H1 (cell line): Measurements from ENCODE around the gene TTC21A. TPM values are rescaled to one million over a fixed set of nuclear protein-coding genes. Genes with fewer than 3 reads are reported as not detected.
A peak's percentile ranks its signal among the peaks of the same experiment; 100 is the strongest.

Experiments used
- CTCF ChIA-PET: fragments of 300-600 bp; sonication (Branson Sonifier 250); formaldehyde crosslinking; loops from one replicate; lab custom pipeline; 2021; ENCODE audit not compliant: partially characterized antibody; lab: Charles Lee
- POLR2A ChIA-PET: fragments of 300-600 bp; sonication (Branson Sonifier 250); formaldehyde crosslinking; loops from one replicate; lab custom pipeline; 2021; ENCODE audit warnings: inconsistent platforms; ENCODE audit not compliant: partially characterized antibody; lab: Charles Lee
- DNase-seq, 2 experiments: peaks; one replicate each; pipeline versions ENCODE4 v3.0.0 to v3.0.0-alpha.2; 2010 to 2022; ENCODE audit warnings: low spot score in 2 of 2, low read depth in 1 of 2, mixed read lengths in 1 of 2
- FAIRE-seq: peaks from 2 replicates; lab custom pipeline; 2011; peaks lifted over from hg19 to GRCh38; lab: Jason Lieb, UNC
- H2AFZ ChIP-seq: 2 replicates; pipeline ENCODE4 v1.8.1; 2012; ENCODE audit warnings: low read length, inconsistent platforms
- H2AK5ac ChIP-seq: 2 replicates; pipeline ENCODE4 v1.6.1; 2013; ENCODE audit warnings: low read depth, low read length
- H2BK120ac ChIP-seq: replicated peaks from 2 replicates; pipeline ENCODE3; 2013; ENCODE audit warnings: low read depth, low read length, inconsistent platforms
- H2BK12ac ChIP-seq: 2 replicates; pipeline ENCODE4 v1.6.1; 2013; ENCODE audit warnings: low read depth, low read length
- H2BK15ac ChIP-seq: 2 replicates; pipeline ENCODE4 v1.6.1; 2013; ENCODE audit warnings: low read length
- H2BK20ac ChIP-seq: 2 replicates; pipeline ENCODE4 v1.6.1; 2013; ENCODE audit warnings: low read length
- H2BK5ac ChIP-seq: 2 replicates; pipeline ENCODE4 v1.6.1; 2013; ENCODE audit warnings: low read depth, low read length
- H3K14ac ChIP-seq: 2 replicates; pipeline ENCODE4 v1.6.1; 2013; ENCODE audit warnings: inconsistent platforms; ENCODE audit not compliant: insufficient read length
- H3K18ac ChIP-seq: 2 replicates; pipeline ENCODE4 v1.6.1; 2013; ENCODE audit warnings: low read length; ENCODE audit errors: extremely low read depth
- H3K23ac ChIP-seq: 2 replicates; pipeline ENCODE4 v1.6.1; 2013; ENCODE audit warnings: inconsistent platforms; ENCODE audit not compliant: insufficient read length
- H3K23me2 ChIP-seq: 2 replicates; pipeline ENCODE4 v1.6.1; 2013; ENCODE audit warnings: low read depth, low read length
- H3K27ac ChIP-seq: 2 replicates; pipeline ENCODE4 v1.6.1; 2011; ENCODE audit warnings: low read depth, low read length, inconsistent platforms
- H3K27me3 ChIP-seq, 4 experiments: replicated peaks in 1 of 4; 1 replicate in 1 of 4; 2 replicates in 3 of 4; pipeline versions ENCODE4 v1.6.1 to v1.8.1; 2011 to 2013; ENCODE audit warnings: low read length in 3 of 4, mild to moderate bottlenecking in 3 of 4, inconsistent platforms in 2 of 4, mixed read lengths in 2 of 4, moderate library complexity in 1 of 4; ENCODE audit not compliant: control insufficient read depth in 3 of 4, insufficient read depth in 3 of 4; ENCODE audit errors: extremely low read depth in 1 of 4
- H3K36me3 ChIP-seq, 4 experiments: 2 replicates each; pipeline versions ENCODE4 v1.6.1 to v1.8.1; 2011 to 2013; ENCODE audit warnings: mild to moderate bottlenecking in 4 of 4, low read length in 3 of 4, moderate library complexity in 2 of 4, control low read depth in 1 of 4, inconsistent platforms in 1 of 4; ENCODE audit not compliant: insufficient read depth in 4 of 4, control insufficient read depth in 2 of 4
- H3K4ac ChIP-seq: replicated peaks from 2 replicates; pipeline ENCODE3; 2013; ENCODE audit warnings: low read length, low read depth, mixed read lengths, inconsistent platforms; ENCODE audit not compliant: insufficient read length
- H3K4me1 ChIP-seq, 4 experiments: replicated peaks in 1 of 4; 1 replicate in 1 of 4; 2 replicates in 3 of 4; pipeline versions ENCODE4 v1.6.1 to v1.8.1; 2011 to 2013; ENCODE audit warnings: low read length in 3 of 4, inconsistent platforms in 2 of 4, mixed read lengths in 1 of 4; ENCODE audit not compliant: insufficient read depth in 4 of 4, control insufficient read depth in 3 of 4
- H3K4me2 ChIP-seq, 2 experiments: 2 replicates each; pipeline versions ENCODE4 v1.6.1 to v1.8.1; 2011 to 2013; ENCODE audit warnings: low read depth in 2 of 2, low read length in 2 of 2, control low read depth in 1 of 2, inconsistent platforms in 1 of 2, mild to moderate bottlenecking in 1 of 2; ENCODE audit not compliant: insufficient read depth in 1 of 2
- H3K4me3 ChIP-seq, 4 experiments: fragments of 200-600, 300-600 bp in 1 of 4; sonication (generic), shearing (Covaris generic), sonication (Bioruptor Twin) in 1 of 4; 2 replicates each; pipeline versions ENCODE4 v1.5.1 to v1.8.1; 2011 to 2016; ENCODE audit warnings: low read length in 4 of 4, low read depth in 3 of 4, control low read depth in 2 of 4, inconsistent platforms in 2 of 4, mild to moderate bottlenecking in 2 of 4, mixed read lengths in 1 of 4, moderate library complexity in 1 of 4; ENCODE audit not compliant: insufficient read depth in 2 of 4; ENCODE audit errors: extremely low read depth in 1 of 4
- H3K56ac ChIP-seq: replicated peaks from 2 replicates; pipeline ENCODE3; 2013; ENCODE audit warnings: low read depth, mild to moderate bottlenecking, mixed read lengths, low read length, inconsistent platforms; ENCODE audit not compliant: insufficient read length
- H3K79me1 ChIP-seq: 2 replicates; pipeline ENCODE4 v1.6.1; 2013; ENCODE audit warnings: low read depth, low read length, control low read depth
- H3K79me2 ChIP-seq, 2 experiments: 2 replicates each; pipeline versions ENCODE4 v1.6.1 to v1.8.1; 2012 to 2013; ENCODE audit warnings: low read length in 2 of 2, mild to moderate bottlenecking in 2 of 2, inconsistent platforms in 1 of 2; ENCODE audit not compliant: insufficient read depth in 2 of 2, control insufficient read depth in 1 of 2
- H3K9ac ChIP-seq, 4 experiments: replicated peaks in 1 of 4; 1 replicate in 1 of 4; 2 replicates in 3 of 4; pipeline versions ENCODE4 v1.6.1 to v1.8.1; 2011 to 2013; ENCODE audit warnings: low read depth in 3 of 4, low read length in 3 of 4, control low read depth in 2 of 4, mild to moderate bottlenecking in 2 of 4, moderate library complexity in 2 of 4, inconsistent platforms in 1 of 4; ENCODE audit errors: extremely low read depth in 1 of 4
- H3K9me3 ChIP-seq, 2 experiments: 2 replicates each; pipeline versions ENCODE4 v1.6.1 to v1.8.1; 2012 to 2013; ENCODE audit warnings: mild to moderate bottlenecking in 2 of 2, moderate library complexity in 2 of 2, control low read depth in 1 of 2, inconsistent platforms in 1 of 2, low read depth in 1 of 2, low read length in 1 of 2, mixed read lengths in 1 of 2; ENCODE audit not compliant: insufficient read depth in 2 of 2
- H4K20me1 ChIP-seq, 2 experiments: replicated peaks in 1 of 2; 2 replicates each; pipeline versions ENCODE3 to v1.8.1; 2011 to 2013; ENCODE audit warnings: inconsistent platforms in 2 of 2, low read length in 2 of 2, mild to moderate bottlenecking in 1 of 2; ENCODE audit not compliant: insufficient read depth in 2 of 2, control insufficient read depth in 1 of 2
- H4K5ac ChIP-seq: 2 replicates; pipeline ENCODE4 v1.6.1; 2013; ENCODE audit warnings: low read length, low read depth, mixed read lengths, inconsistent platforms; ENCODE audit not compliant: insufficient read length
- H4K8ac ChIP-seq: 2 replicates; pipeline ENCODE4 v1.8.0; 2013; ENCODE audit warnings: mild to moderate bottlenecking, moderate library complexity, low read length, inconsistent platforms; ENCODE audit not compliant: insufficient read depth; ENCODE audit errors: extremely low read depth
- H4K91ac ChIP-seq: replicated peaks from 2 replicates; pipeline ENCODE3; 2013; ENCODE audit warnings: low read length, mixed read lengths, inconsistent platforms; ENCODE audit not compliant: insufficient read length
- BCL11A ChIP-seq, 2 experiments: IDR thresholded peaks; one replicate each; pipeline ENCODE4 v1.6.1; 2011; ENCODE audit warnings: low read depth in 2 of 2, low read length in 2 of 2, mild to moderate bottlenecking in 2 of 2
- CEBPB ChIP-seq: IDR thresholded peaks from 2 replicates; pipeline ENCODE4 v1.6.1; 2012; ENCODE audit warnings: low read depth, low read length
- GABPA ChIP-seq: IDR thresholded peaks from 2 replicates; pipeline ENCODE4 v1.6.1; 2011; ENCODE audit warnings: mild to moderate bottlenecking, low read length, moderate library complexity, borderline replicate concordance; ENCODE audit not compliant: insufficient read depth
- HDAC2 ChIP-seq, 2 experiments: fragments of 300-600 bp in 1 of 2; sonication (generic) in 1 of 2; IDR thresholded peaks; 2 replicates each; pipeline ENCODE4 v1.6.1; 2011 to 2012; ENCODE audit warnings: low read depth in 2 of 2, low read length in 2 of 2, mild to moderate bottlenecking in 2 of 2, moderate library complexity in 2 of 2, borderline replicate concordance in 1 of 2, inconsistent platforms in 1 of 2
- KDM4A ChIP-seq: IDR thresholded peaks from one replicate; pipeline ENCODE4 v1.7.1; 2012; ENCODE audit warnings: low read depth, mild to moderate bottlenecking, moderate library complexity, low read length, inconsistent platforms; ENCODE audit not compliant: severe bottlenecking
- PHF8 ChIP-seq: fragments of 200-600 bp; sonication (generic); conservative IDR thresholded peaks from 2 replicates; pipeline ENCODE4 v1.7.1; 2012; ENCODE audit warnings: low read depth, mild to moderate bottlenecking, inconsistent platforms, low read length, moderate library complexity
- SP1 ChIP-seq: IDR thresholded peaks from 2 replicates; pipeline ENCODE4 v1.6.1; 2011; ENCODE audit warnings: low read depth, low read length
- SUZ12 ChIP-seq: fragments of 200-600 bp; sonication (generic); IDR thresholded peaks from 2 replicates; pipeline ENCODE4 v1.6.1; 2012; ENCODE audit warnings: mild to moderate bottlenecking, inconsistent platforms, low read length, moderate library complexity, mixed read lengths
- TCF12 ChIP-seq: IDR thresholded peaks from 2 replicates; pipeline ENCODE4 v1.6.1; 2011; ENCODE audit warnings: low read depth, mild to moderate bottlenecking, low read length
- WGBS, 2 experiments: shearing (Covaris generic) in 1 of 2; methylation state at CpG; one replicate each; pipeline versions ENCODE4 v1.1.6 to v1.1.7; 2013 to 2015; ENCODE audit warnings: low lambda C conversion rate in 2 of 2, mixed read lengths in 2 of 2, inconsistent platforms in 1 of 2, low coverage in 1 of 2, missing lambda C conversion rate in 1 of 2; ENCODE audit not compliant: insufficient replicate concordance in 2 of 2, insufficient coverage in 1 of 2, insufficient read length in 1 of 2; ENCODE audit errors: extremely low coverage in 1 of 2, missing lambda C conversion rate in 1 of 2; 5-methylcytosine and 5-hydroxymethylcytosine counted together
- polyA plus RNA-seq, 7 experiments: library from polyadenylated mRNA; depleted of rRNA in 3 of 7; stranded (reverse) in 5 of 7; unstranded in 2 of 7; fragments of >200 nt in 5 of 7; fragments of 200-250 nt in 2 of 7; gene quantifications; 1 replicate in 5 of 7; 2 replicates in 1 of 7; 4 replicates in 1 of 7; pipeline versions ENCODE4 v1.2.1 to v1.2.3, GENCODE V29; 2011 to 2013; ENCODE audit warnings: missing spikeins in 2 of 7, mixed read lengths in 2 of 7
- total RNA-seq: library from RNA; stranded (reverse); fragmentation: NEBNext Ultra II Directional; extraction: Animal tissue kit (Norgen Biotek cat#: 25700); gene quantifications from 2 replicates; pipeline ENCODE4 v1.2.1, GENCODE V29; 2021
- TF ChIP-seq, protein P1 (sequence below): IDR thresholded peaks from 2 replicates; pipeline ENCODE4 v1.6.1; 2011; ENCODE audit warnings: low read depth, mild to moderate bottlenecking, low read length; ENCODE audit not compliant: insufficient read depth

TTC21A gene
- total and polyA plus RNA-seq, 2 of the 8 experiments (the other 6 are each of a cell fraction or from before 2014, with no cell fraction given) = 2.3 to 2.8 TPM

DNA sequence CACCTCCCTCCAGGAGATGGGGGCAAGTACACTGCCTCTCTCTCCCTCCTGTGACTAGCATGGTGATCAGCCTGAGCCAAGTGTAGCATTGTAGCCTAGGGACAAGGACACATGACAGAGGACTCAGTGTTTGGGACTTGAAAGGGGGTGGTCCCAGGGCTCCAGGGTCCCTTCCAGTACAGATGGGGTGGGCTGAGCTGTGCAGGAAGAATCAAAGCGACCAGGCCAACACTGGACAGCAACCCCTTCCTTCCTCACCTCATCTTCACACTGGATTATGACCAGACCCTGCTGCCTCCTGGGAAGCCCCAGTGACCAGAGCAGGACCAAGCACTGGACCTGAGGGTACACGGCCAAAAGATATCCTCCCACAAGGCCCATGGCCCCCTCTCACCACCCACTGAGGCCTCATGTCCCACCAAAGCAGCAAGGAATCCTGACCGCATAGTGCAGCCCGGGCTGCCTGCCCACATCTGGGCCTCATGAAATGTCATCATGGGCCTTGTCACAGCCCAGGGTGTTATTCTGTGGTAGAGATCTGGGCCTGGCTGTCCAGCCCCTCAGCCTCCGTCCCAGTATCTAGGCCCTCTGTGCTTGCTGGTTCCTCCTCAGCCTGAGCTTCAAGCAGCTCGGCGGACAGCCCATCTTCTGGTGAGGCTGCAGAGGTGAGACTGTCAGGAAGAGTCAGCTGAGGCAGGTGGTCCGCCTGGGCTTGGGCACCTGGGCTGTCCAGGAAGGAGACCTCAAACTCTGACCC, 9.6 kb upstream of the TTC21A start:
- Histone ChIP-seq H3K56ac (no peak overlapping the region), H3K27me3 (peaks cover 0 to 2% (median 0%) of the 10 kb centered on the region in 4 experiments; a peak in 1 of 7 replicates), H2AK5ac (no peak overlapping the region), H2BK12ac (no peak overlapping the region), H3K14ac (no peak overlapping the region), H4K91ac (no peak overlapping the region), H3K4me1 (no peaks in the 10 kb centered on the region), H4K8ac (no peak overlapping the region), H3K9me3 (no peaks in the 10 kb centered on the region; a peak in 1 of 4 replicates), H4K5ac (no peak overlapping the region), H3K9ac (no peak overlapping the region), H3K4me2 (no peak overlapping the region), H3K4ac (no peak overlapping the region), H3K18ac (no peak overlapping the region), H3K79me2 (no peaks in the 10 kb centered on the region), H2AFZ (no peak overlapping the region), H3K36me3 (peaks cover 18 to 47% (median 39%) of the 10 kb centered on the region in 4 experiments), H3K23ac (no peak overlapping the region), H3K4me3 (no peak overlapping the region), H4K20me1 (peaks cover 3% of the 10 kb centered on the region in 2 experiments), H2BK20ac (no peak overlapping the region), H2BK15ac (no peak overlapping the region), H2BK5ac (no peak overlapping the region), H3K27ac (no peak overlapping the region), H3K79me1 (no peaks in the 10 kb centered on the region; the same call in 1 of the 2 replicates), H3K23me2 (no peaks in the 10 kb centered on the region), H2BK120ac (no peak overlapping the region)
- ChIA-PET CTCF (interaction anchor here (0.6 to 3.2 kb wide), 6 partner anchors 8 to 193 kb away, joined by 3 to 16 read pairs (median 5); no protein-coding TSS in a partner anchor), POLR2A (no interaction called here)
- 92% methylated on average over 8 of the region's 8 CpGs; no CpG with 5 or more reads in 1 of the 2 experiments for WGBS, 2 experiments
- FAIRE-seq = no peak
- TF ChIP-seq CEBPB = no peak
- no peak for TF ChIP-seq BCL11A (IDR thresholded peaks at IDR 0.05; ENCODE audit: low read depth in 2 of 2, low read length in 2 of 2)
- TF ChIP-seq KDM4A = no peak
- no peak for TF ChIP-seq GABPA
- TF ChIP-seq TCF12 = no peak
- TF ChIP-seq HDAC2 (IDR thresholded peaks at IDR 0.05; ENCODE audit: borderline replicate concordance in 1 of 2, low read depth in 2 of 2, low read length in 2 of 2) = no peak
- TF ChIP-seq, protein P1, sequence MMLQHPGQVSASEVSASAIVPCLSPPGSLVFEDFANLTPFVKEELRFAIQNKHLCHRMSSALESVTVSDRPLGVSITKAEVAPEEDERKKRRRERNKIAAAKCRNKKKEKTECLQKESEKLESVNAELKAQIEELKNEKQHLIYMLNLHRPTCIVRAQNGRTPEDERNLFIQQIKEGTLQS = no peak
- no peak for TF ChIP-seq SUZ12
- no peak for TF ChIP-seq SP1
- TF ChIP-seq PHF8 = no peak
- peak in 1 of 2 experiments; percentile 33 for DNase-seq
